ENCODE results near the gene SPAG16. TPM values are rescaled to one million over a fixed set of nuclear protein-coding genes. Genes with fewer than 3 reads are reported as not detected.
A peak's percentile ranks its signal among the peaks of the same experiment; 100 is the strongest.

Gene SPAG16
- total and polyA plus RNA-seq, 11 donors, result 9.8 to 26.1 (median 15.2) TPM

GRCh38 chr2:213934560-213934959, 650.3 kb downstream of the SPAG16 start:
- TF ChIP-seq POLR2A (IDR thresholded peaks at IDR 0.05) (no peak), CTCF (IDR thresholded peaks at IDR 0.05) (peak in 10 of 12 donors; percentile 8 to 42 (median 36))
- Histone ChIP-seq H3K36me3 (no peaks in the 10 kb centered on the region), H3K27me3 (no peaks in the 10 kb centered on the region), H3K4me3 (no peak overlapping the region), H3K9me3 (no peaks in the 10 kb centered on the region), H3K4me1 (no peaks in the 10 kb centered on the region), H3K27ac (no peak overlapping the region)
- intact Hi-C loops (cut with DNase I), result loop anchor here in 3 of 10 donors (5.0 to 10.0 kb wide), 2 partner anchors 680 to 682 kb away; no protein-coding TSS in a partner anchor
- no peak for ATAC-seq
- WGBS, 4 donors, result 86 to 100% (median 90%) methylated on average over 1 of the region's 1 CpG
- no peak for DNase-seq

DNA sequence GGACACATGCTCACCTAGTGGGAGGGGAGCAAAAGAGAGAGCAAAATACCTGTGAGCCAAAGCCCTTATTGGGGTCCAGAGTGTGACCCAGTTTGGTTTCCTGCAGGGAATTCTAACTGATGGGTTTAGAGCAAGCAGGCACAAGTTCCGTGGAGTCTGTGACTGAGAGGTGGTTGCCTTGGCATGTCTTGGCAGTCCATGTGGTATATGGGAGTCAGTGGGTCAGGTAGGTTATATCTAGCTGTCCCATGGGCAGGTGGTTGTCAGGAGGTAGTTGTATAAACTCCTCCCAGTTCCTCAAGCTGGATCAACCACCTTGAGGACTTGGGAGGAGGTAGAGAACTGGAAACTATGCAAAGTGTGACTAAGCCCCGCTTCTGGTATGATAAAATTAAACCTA, 673.8 kb downstream of the SPAG16 start:
- Histone ChIP-seq H3K27ac (no peak overlapping the region), H3K9me3 (no peaks in the 10 kb centered on the region), H3K4me1 (no peaks in the 10 kb centered on the region), H3K27me3 (no peaks in the 10 kb centered on the region), H3K4me3 (no peak overlapping the region), H3K36me3 (no peaks in the 10 kb centered on the region)
- TF ChIP-seq POLR2A (IDR thresholded peaks at IDR 0.05), result no peak
- TF ChIP-seq CTCF (IDR thresholded peaks at IDR 0.05), result no peak
- ATAC-seq (no peak), DNase-seq (no peak)
- WGBS, 4 donors, result 71 to 82% (median 75%) methylated on average over 2 of the region's 2 CpGs
- intact Hi-C loops (cut with DNase I), result no loop called here

DNA sequence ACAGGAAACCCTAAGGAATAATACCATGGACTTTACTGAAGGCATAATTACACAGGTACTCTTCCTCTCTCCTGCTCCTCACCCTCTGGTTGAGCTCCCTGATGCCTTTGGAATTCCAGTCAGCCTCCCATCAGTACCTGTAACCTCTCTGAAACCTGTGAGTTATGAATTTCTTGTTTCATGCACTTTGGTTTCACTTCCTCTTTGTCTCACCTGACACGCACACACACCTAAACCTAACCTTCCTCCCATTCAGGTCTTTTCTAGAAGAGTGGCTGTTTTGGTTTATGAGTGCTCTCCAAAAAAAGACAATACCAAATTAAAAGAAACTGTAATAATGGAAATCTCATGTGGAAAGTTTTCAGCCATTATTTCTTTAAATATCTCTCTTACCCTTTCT, 675.3 kb downstream of the SPAG16 start:
- no peak overlapping the region for H3K4me3 ChIP-seq
- H3K9me3 ChIP-seq, result no peaks in the 10 kb centered on the region
- no peak for TF ChIP-seq CTCF (IDR thresholded peaks at IDR 0.05)
- TF ChIP-seq POLR2A (IDR thresholded peaks at IDR 0.05), result no peak
- DNase-seq (no peak), ATAC-seq (no peak)
- 92 to 97% (median 96%) methylated on average over 1 of the region's 1 CpG for WGBS, 4 donors
- H3K27me3 ChIP-seq, result no peaks in the 10 kb centered on the region
- no peaks in the 10 kb centered on the region for H3K4me1 ChIP-seq
- no peaks in the 10 kb centered on the region for H3K36me3 ChIP-seq
- H3K27ac ChIP-seq, result no peak overlapping the region
- intact Hi-C loops (cut with DNase I), result no loop called here

DNA sequence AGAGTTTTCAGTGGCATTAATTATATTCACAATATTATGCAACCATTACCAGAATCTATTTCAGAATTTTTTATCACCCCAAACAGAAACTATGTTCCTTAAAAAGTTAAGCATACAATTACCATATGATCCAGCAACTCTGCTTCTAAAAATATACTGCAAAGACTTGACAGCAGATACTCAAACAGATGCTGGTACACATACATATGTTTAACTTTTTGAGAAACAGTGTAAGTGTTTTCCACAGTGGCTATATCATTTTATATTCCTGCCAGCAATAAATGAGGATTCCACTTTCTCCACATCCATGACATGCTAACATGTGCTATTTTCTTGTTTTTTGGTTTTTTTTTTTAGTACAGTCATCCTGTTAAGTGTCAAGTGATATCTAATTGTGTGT, 687.3 kb downstream of the SPAG16 start:
- intact Hi-C loops (cut with DNase I), result no loop called here
- H3K36me3 ChIP-seq, result no peaks in the 10 kb centered on the region
- TF ChIP-seq CTCF (IDR thresholded peaks at IDR 0.05), result no peak
- TF ChIP-seq POLR2A (IDR thresholded peaks at IDR 0.05), result no peak
- no peak overlapping the region for H3K27ac ChIP-seq
- H3K4me1 ChIP-seq, result no peaks in the 10 kb centered on the region
- H3K9me3 ChIP-seq, result no peaks in the 10 kb centered on the region
- H3K27me3 ChIP-seq, result no peaks in the 10 kb centered on the region
- no peak overlapping the region for H3K4me3 ChIP-seq
- DNase-seq, result no peak
- no peak for ATAC-seq

Measured in heart left ventricle (tissue), 16 donors.